Ascending aorta (tissue), 2 donors: ENCODE measurements around the gene GH1. TPM values are rescaled to one million over a fixed set of nuclear protein-coding genes. Genes with fewer than 3 reads are reported as not detected.
"Not testable (repeated sequence)": the region's sequence is repeated elsewhere in the genome, so short reads cannot be mapped to it uniquely, and the experiment has no call there.

Experiments used
- DNase-seq, 2 donors: peaks; one replicate each; pipeline ENCODE4 v3.0.0-alpha.2; 2019; ENCODE audit warnings: low spot score in 2 of 2
- H3K27ac ChIP-seq, 2 donors: fragments of 200-600 bp; sonication (generic); one replicate each; pipeline ENCODE4 v1.5.1; 2016 to 2017; ENCODE audit warnings: mild to moderate bottlenecking in 1 of 2
- H3K27me3 ChIP-seq: fragments of 200-600 bp; sonication (generic); one replicate; pipeline ENCODE4 v1.5.1; 2017
- H3K36me3 ChIP-seq, 2 donors: fragments of 200-600 bp; sonication (generic); one replicate each; pipeline ENCODE4 v1.5.1; 2016
- H3K4me1 ChIP-seq, 2 donors: fragments of 200-600 bp; sonication (generic); one replicate each; pipeline ENCODE4 v1.5.1; 2016 to 2017; ENCODE audit warnings: mild to moderate bottlenecking in 1 of 2
- H3K4me3 ChIP-seq, 2 donors: fragments of 200-600 bp; sonication (generic); one replicate each; pipeline ENCODE4 v1.5.1; 2016 to 2017; ENCODE audit warnings: mild to moderate bottlenecking in 1 of 2
- H3K9me3 ChIP-seq, 2 donors: fragments of 200-600 bp; sonication (generic); one replicate each; pipeline ENCODE4 v1.5.1; 2016
- CTCF ChIP-seq, 3 experiments: fragments of 200-600 bp in 2 of 3; fragments of 450-650 bp in 1 of 3; sonication (generic) in 2 of 3; IDR thresholded peaks; one replicate each; pipeline ENCODE4 v1.5.1; 2016 to 2019; ENCODE audit warnings: antibody characterized with exemption in 3 of 3, mild to moderate bottlenecking in 1 of 3, moderate library complexity in 1 of 3
- intact Hi-C: fragments of 100-400 bp; cut with DNase I; formaldehyde crosslinking; loops from one replicate; pipeline ENCODE4 v1.15.1; 2023
- total RNA-seq: library from RNA; depleted of rRNA; stranded (reverse); fragments of >200 nt; gene quantifications from one replicate; pipeline ENCODE4 v1.1.0, GENCODE V29; 2016

The GH1 gene
- total RNA-seq, 1 donor from 2014 or later = not detected

GRCh38 chr17:63917646-63918045 lies 993 bp downstream of the GH1 start:
- Histone ChIP-seq H3K9me3 (no peaks in the 10 kb centered on the region), H3K27ac (no peak overlapping the region), H3K36me3 (no peaks in the 10 kb centered on the region), H3K4me3 (no peak overlapping the region), H3K27me3 (no peaks in the 10 kb centered on the region), H3K4me1 (no peaks in the 10 kb centered on the region)
- no peak for DNase-seq
- intact Hi-C loops = loop anchor here (2.0 kb wide), 2 partner anchors 107 to 215 kb away; no protein-coding TSS in a partner anchor
- TF ChIP-seq CTCF (IDR thresholded peaks at IDR 0.05) = no peak

DNA sequence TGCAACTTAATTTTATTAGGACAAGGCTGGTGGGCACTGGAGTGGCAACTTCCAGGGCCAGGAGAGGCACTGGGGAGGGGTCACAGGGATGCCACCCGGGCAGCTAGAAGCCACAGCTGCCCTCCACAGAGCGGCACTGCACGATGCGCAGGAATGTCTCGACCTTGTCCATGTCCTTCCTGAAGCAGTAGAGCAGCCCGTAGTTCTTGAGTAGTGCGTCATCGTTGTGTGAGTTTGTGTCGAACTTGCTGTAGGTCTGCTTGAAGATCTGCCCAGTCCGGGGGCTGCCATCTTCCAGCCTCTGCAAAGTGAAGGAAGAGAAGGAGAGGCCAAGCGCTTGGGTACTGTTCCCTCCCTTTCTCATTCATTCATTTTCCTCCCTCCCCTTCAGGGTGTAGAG lies 1.4 kb downstream of the GH1 start:
- H3K4me3 ChIP-seq, H3K4me1 ChIP-seq, DNase-seq, H3K27ac ChIP-seq, H3K9me3 ChIP-seq, intact Hi-C loops, H3K27me3 ChIP-seq, H3K36me3 ChIP-seq: not testable (repeated sequence)

- Histone ChIP-seq H3K9me3 (no peaks in the 10 kb centered on the region), H3K4me1 (no peaks in the 10 kb centered on the region), H3K4me3 (no peak overlapping the region), H3K27me3 (no peaks in the 10 kb centered on the region), H3K36me3 (no peaks in the 10 kb centered on the region), H3K27ac (no peak overlapping the region)
- no peak for TF ChIP-seq CTCF (IDR thresholded peaks at IDR 0.05)
- intact Hi-C loops = no loop called here
- no peak for DNase-seq
Observed at GRCh38 chr17:63916566-63917185, 2.0 kb downstream of the GH1 start.

GRCh38 chr17:63915753-63916152 lies 2.9 kb downstream of the GH1 start:
- intact Hi-C loops, DNase-seq, H3K36me3 ChIP-seq, H3K4me3 ChIP-seq, H3K4me1 ChIP-seq, H3K27me3 ChIP-seq, H3K27ac ChIP-seq, H3K9me3 ChIP-seq: not testable (repeated sequence)

GRCh38 chr17:63914471-63914870 lies 4.2 kb downstream of the GH1 start:
- Histone ChIP-seq H3K27ac (no peak overlapping the region), H3K27me3 (no peaks in the 10 kb centered on the region), H3K36me3 (no peaks in the 10 kb centered on the region), H3K9me3 (no peaks in the 10 kb centered on the region), H3K4me1 (no peaks in the 10 kb centered on the region), H3K4me3 (no peak overlapping the region)
- intact Hi-C loops = no loop called here
- TF ChIP-seq CTCF (IDR thresholded peaks at IDR 0.05) = no peak
- DNase-seq = no peak

DNA sequence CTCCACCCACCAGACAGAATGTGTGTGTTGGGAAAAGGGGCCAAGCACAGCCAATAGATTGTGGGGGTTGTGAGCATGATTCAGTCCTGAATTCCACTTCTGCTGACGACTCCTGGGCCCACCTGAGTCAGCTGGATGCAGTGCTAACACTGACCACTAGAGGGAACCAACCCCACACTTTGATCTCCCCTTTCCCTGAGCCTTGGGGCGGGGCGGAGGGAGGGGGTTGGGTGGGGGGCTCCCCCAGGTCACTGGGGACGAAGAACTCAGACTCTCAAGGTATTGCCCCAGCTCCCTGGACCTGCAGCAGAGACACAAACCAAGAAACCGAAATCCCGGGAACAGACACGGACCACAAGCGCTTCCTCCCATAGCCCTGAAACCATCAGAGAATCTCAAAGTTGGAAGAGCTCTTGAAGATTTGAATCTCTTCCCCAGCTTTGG lies 7.0 kb downstream of the GH1 start:
- no peak overlapping the region for H3K4me3 ChIP-seq
- no peaks in the 10 kb centered on the region for H3K4me1 ChIP-seq
- peak; percentile 40 to 94 (median 91) for TF ChIP-seq CTCF (IDR thresholded peaks at IDR 0.05)
- no peak overlapping the region for H3K27ac ChIP-seq
- H3K36me3 ChIP-seq = no peaks in the 10 kb centered on the region
- DNase-seq = peak in 1 of 2 donors; percentile 64
- H3K27me3 ChIP-seq = no peaks in the 10 kb centered on the region
- intact Hi-C loops = no loop called here
- H3K9me3 ChIP-seq = no peaks in the 10 kb centered on the region
